HG03135 (cell line): ENCODE data around the gene CD55.
"Not testable (repeated sequence)": the region's sequence is repeated elsewhere in the genome, so short reads cannot be mapped to it uniquely, and the experiment has no call there.

Experiments
- ATAC-seq: cut with Tn5 transposase; IDR thresholded peaks from one replicate; pipeline ENCODE4 v1.9.1; 2021; ENCODE audit warnings: mild to moderate bottlenecking, moderate library complexity; ENCODE audit not compliant: unreplicated experiment

Gene CD55

DNA sequence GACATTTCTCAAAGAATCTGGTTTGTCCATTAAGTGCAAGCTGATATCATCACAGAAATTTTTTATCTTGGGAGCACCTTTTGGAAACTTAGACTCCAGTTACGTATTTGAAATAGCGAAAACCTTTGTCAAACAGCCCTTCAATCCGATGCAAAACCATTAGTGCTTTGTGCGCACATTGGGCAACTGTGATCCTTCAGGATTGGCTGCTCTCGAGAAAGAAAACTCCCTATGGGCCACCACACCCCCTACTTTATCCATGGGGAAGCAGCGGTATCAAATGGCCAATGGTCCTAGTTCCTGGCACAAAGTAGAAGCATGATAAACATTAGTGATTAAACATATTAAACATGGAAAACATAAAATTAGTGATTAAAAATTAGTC lies 16.0 kb upstream of the CD55 start:
- ATAC-seq, result no peak

DNA sequence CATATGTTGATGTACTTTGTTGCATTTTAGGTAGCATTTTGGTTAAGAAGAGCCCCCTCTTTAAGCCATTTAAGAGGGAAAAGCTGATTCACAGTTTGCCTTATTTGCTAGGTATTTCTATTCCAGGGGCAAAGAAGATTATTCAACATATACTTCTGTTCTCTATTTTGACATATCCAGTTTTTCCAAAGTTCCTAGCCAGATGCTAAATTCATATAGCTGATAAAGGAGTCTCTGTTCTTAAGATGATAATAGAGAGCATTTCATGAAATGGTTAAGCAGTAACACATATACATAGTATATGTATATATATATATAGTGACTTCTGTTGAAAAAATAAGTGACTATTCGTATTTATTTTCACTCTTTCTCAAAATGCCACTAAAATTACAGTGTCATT lies 15.5 kb upstream of the CD55 start:
- ATAC-seq, result no peak

DNA sequence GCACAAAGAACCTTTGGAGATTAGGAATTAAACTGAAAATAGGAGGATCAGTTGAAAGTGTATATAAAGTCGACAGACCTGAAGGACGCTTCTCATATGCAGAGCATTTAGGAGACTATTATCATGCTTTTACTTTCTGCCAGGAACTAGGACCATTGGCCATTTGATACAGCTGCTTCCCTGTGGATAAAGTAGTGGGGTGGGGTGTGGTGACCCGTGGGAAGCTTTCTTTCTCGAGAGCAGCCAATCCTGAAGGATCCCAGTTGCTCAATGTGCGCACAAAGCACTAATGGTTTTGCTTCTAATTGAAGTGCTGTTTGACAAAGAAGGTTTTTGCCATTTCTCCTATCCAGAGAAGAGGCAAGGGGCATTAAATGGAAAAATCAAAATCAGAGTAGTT lies 14.9 kb upstream of the CD55 start:
- ATAC-seq, result no peak

DNA sequence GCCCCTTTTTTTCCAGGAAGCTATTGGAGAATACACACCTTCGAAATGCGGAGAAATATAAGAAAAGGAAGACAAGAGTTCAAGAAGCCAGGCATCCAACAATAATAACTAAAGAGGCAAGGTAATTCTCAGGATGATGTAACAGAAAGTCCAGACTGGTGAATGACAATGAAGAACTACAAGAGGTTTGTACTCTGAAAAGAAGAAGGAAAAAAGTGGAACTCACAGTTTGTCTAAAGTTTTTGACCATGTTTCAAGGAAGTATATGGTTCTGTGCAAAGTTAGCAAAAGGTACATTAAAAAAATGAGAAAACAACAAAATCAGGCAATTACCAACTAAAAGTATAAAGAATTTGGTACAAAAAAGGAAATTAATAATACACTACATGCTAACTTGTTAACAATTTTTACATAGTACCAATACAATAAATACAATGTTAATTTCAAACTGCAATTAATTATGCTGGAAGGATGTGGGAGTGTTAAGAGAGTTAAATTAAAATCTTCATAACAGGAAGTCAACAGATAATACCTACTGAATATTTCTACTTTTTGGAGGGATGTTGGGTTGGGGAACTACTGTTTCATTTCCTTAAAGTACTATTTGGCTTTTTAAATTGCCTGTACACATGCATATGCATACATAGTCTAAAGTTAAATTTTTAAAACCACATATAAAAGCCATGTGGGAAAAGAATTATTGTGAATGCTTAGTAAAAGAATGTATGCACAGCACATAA lies 12.9 kb upstream of the CD55 start:
- ATAC-seq, result no peak

DNA sequence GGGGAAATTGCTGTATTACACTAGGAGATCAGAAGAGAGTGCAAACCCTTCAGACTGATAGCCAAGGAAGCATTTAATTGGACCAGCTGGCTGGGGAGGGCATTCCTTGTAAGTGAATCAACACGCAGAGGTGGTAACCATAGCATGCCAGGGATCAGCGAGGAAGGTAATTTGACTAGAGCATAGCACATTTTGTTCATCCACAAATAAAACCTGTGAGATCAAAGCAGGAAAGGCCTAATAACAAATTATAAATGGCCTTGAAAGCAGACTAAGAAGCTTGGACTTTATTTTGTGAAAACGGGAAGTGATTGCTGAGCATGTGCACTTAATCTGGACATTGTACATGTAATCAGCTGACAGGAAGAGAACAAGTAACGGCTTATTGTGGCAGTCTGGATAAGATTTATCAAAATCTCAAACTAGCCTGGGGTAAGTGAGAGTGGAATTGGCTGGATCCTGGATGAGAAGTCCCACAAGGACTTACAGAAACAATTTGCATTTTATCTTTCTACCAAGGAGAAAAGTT lies 11.7 kb upstream of the CD55 start:
- ATAC-seq, result no peak

DNA sequence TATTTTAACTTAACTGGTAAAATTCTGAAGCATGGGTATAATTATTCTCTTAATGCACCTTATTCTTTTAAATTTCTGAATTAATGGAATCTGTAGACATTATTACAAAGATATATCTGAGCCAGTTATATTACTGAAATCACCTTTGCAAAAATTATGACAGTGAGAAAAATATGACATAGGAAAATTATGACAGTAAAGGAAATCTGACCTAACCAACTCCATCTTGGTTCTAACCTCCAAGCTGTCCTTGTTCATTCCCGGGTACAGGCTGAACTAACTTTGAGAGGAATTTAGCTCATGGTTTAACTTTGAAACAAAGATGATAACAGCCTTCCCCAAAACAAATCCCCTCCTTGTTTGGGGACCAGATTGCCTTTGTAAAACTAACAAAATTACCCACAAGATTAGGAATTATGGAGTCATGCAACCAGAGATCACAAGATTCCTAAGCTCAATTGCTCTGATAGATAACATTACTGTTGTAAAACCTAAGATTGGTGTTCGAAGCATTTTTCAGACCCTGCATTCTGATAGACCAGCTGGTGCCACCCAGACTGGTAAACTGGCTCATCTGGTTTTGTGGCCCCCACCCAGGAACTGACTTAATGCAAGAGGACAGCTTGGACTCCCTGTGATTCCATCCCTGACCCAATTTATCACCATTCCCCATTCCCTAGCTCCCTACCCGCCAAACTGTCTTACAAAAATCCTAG lies 9.4 kb upstream of the CD55 start:
- no peak for ATAC-seq

DNA sequence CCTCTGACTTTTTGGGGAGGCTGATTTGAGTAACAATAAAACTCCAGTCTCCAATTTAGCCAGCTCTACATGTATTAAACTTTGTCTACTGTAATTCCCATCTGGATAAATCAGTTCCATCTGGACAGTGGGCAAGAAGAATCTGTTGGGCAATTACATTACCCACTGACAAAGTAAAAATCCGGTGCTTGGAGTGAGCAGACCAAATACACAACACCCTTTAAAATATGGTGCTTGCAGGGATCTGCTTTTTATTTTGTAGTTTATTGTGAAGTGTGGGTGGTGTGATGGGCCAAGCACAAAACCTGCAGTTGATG lies 8.9 kb upstream of the CD55 start:
- no peak for ATAC-seq

DNA sequence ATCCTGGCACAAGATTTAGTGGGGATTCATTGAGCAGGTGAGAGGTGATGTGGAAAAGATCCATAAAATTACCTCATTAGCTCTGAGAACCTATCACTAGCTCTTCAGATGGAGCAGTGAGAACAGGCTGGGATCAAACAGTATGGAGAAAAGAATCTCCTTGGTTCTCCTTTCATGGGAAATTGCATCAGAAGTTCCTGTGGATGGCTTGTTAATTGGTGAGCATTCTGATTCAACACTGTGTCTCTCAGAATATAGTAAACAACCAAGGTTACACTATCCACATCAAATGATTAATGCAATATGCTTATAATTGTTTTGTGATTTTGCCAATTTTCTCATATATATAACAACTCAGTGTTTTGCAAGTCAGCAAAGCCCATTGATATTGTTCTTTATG lies 8.3 kb upstream of the CD55 start:
- ATAC-seq, result no peak

DNA sequence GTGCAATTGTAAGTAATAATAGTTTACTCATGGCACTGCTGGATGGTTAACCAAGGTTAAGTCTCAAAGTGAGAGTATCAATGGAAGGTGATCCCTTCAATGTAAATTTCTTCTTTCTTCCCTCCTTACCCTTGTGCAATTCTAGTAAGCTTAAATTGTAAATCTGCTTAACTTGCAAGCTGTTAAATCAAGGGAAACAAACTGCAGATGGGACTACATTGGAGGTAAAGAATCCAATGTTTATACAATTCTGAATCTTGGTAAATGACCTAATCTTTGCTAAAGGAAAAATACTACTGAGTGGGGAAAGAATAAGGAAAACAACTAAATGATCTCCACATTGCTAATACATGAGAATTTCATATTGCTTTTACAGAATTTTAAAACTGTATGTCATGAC lies 6.7 kb upstream of the CD55 start:
- ATAC-seq, result no peak

DNA sequence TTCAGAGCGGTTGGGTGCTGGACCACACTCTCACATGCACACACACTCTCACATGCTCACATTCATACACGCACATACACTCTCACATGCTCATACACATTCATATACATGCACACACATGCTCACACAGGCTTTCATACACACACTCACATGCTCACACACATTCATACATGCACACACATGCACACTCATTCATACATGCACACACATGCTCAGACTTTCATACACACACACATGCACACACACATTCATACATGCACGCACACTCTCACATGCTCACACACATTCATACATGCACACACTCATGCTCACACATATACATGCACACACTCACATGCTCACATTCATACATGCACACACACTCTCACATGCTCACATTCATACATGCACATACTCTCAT lies 6.0 kb upstream of the CD55 start:
- ATAC-seq, result no peak

DNA sequence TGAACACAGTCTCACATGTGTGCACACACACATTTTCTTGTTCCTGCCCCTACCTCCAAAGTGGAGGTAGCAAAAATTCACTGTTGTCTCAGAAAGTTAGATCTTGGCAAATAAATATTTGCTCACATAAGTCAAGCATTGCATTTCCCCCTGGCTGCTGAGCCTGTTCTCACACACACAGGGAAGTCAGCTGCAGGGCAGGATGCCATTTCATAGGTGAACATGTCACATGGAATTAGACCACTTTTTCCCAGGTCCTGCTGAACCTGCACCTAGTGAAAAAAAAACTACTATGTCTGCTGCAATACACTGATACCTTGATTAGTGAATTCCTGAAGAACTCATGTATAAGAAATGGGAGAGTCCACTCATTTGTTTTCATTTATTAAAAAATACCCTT lies 5.3 kb upstream of the CD55 start:
- no peak for ATAC-seq

DNA sequence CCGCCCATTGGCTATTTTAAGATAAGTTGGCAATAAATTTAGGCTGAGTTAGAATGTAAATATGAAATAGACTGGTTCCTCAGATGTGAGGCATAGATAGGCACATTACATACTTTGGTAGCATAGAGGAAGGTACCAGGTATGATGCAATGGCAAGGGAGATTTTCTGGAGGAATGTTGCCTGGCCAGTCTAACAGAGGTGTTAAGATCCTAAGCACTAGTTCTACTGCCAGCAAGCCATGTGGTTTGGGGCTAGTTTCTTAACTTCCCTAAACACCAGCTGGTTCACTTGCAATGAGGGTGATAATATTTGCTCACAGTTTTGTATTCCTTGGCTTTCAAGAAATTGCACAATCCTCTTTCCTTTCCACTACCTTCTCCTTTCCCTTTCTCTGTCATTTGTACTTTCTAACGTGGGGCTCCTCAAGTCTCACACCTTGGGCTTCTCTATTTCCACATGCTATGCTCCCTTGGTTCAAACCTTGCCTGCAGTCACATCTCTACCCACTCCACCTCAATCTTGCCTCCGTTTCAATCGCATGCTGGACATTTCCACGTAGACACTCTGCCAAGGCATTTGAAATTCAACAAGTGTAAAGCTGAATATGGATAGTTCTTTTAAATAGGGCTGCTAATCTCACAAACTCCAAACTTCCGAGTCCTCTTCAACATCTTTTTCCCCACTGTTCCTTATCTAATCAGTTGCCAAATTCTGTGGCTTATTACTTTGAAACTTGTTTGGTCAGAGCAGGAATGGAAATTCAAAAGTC lies 4.7 kb upstream of the CD55 start:
- ATAC-seq, result no peak

DNA sequence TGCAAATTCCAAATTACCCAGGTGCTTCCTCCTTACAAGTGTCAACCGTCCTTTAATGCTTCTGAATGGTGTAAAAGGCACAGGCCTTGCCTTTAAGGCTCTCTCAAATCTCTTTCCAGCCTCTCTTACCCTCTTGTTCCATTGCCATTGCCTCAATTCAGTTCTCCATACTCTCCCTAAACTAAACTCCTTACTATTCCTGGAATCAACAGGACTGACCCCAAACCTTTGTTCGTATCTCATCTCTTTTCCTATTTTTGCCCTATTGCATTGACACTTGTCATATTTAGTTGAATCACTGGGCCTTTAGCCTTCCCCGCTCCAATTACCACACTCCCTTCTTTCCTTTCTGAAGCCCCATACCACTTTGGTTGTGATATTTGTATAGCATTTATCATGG lies 3.9 kb upstream of the CD55 start:
- ATAC-seq, result no peak

DNA sequence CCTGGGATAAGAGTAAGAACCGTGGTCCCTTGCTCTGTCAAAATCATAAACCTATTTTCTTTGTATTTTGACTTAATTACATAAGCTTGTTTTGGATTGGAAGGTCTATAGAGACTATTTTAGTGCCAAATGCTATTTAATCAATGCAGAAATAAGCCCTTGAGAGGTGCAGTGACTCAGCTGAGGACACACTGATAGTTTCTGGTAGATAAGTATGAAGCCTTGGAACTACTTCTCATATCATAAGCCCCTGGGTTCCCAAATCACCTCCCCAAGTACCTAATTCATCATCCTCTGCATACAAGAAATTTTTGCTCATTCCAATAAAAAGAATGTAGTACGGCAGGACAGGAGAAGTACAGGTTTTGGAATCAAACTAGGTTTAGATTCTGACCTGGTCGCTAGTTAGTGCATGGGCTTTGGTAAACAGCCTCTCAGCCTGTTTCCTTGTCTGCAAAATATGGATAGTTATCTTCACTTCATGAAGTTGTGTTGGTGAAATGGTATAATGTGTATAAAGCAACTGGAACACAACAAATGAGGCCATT lies 3.3 kb upstream of the CD55 start:
- ATAC-seq, result no peak

DNA sequence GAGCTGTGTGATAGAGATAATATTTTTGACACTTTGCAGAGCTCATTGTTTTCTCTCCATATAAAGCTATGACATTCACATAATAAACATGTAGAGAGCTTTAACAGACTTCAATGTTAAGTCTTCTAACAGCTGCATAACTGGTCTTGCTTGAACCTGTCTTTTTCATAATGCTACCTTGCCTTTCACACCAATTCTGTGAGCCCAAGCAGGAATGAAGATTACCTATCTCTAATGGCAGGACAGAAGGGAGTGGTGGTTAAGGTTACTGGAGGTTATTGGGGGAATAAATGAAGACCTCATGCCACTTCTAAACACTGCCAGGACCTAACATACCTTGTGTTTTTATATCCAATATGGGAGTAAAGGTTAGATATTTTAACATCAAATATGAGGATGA lies 2.3 kb upstream of the CD55 start:
- no peak for ATAC-seq

DNA sequence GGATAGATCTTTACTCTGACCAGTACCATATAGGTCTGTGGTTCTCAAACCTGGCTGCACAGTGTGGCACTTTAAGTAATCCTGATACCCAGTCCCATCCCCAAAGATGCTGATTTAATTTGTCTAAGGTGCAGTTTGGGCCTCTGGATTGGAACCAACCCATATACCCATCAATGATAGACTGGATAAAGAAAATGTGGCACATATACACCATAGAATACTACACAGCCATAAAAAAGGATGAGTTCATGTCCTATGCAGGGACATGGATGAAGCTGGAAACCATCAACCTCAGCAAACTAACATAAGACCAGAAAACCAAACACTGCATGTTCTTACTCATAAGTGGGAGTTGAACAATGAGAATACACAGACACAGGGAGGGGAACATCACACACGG lies 1.4 kb upstream of the CD55 start:
- ATAC-seq, result not testable (repeated sequence)

DNA sequence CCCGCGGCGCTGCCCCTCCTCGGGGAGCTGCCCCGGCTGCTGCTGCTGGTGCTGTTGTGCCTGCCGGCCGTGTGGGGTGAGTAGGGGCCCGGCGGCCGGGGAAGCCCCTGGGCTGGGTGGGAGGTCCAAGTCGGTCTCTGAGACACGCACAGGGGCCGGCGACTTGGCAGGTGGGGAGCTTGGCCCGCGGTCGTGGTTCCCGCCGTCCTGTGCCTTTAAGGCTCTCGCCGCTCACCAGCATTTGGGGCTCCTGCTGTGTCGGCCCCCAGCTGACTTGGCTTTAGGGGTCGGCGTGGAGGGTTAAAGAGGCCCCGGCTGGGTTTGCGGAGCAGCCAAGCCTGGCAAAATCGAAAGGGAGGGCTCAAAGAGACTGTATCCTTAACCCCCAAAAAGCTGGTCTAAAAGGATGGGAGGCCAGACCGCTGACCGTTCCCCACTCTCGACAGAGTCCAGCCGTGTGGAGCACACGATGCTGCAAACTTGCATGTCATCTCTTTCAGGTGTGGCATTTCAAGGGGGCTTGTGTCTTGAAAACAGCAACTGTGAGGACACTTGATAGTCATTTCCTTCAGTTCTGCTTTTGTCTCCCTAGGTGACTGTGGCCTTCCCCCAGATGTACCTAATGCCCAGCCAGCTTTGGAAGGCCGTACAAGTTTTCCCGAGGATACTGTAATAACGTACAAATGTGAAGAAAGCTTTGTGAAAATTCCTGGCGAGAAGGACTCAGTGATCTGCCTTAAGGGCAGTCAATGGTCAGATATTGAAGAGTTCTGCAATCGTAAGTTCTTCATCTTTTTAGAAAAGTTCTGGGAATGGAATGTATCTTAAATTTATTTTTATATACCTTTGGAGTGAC lies 540 bp downstream of the CD55 start:
- ATAC-seq, result peak; percentile 41

DNA sequence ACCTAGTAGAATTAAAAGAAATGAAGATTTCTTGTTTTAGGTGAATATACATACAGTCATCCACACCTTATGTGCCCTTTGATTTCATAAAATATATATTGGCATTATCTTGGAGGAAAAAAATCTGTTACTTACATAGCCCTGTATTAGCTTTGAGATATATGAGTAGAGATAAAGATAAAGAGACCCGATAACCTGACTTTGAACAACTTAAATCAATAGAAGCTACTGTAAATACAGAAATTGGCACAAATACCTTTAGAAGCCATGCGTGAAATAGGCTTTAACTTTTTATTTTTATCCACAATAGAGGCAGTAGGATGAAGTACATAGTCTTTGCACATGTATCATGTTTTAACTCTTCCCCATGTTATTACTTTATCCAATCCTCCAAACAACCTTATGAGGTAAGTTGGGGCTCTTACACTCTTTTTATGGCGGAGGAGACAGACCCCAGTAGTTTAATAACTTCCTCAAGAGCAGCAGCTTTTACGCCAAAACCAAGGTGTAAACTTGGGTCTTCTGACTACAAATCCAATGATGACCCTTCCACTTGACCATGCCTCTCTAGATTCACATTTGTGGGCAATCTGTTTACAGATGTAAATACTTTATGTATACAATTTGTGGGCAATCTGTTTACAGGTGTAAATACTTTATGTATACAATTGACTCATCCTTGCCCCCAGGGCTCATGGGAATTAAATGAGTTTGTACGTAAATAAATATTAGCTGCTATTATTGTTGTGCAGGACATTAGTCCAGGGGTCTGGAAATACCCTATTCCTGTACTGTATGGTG lies 2.1 kb downstream of the CD55 start:
- ATAC-seq, result no peak

DNA sequence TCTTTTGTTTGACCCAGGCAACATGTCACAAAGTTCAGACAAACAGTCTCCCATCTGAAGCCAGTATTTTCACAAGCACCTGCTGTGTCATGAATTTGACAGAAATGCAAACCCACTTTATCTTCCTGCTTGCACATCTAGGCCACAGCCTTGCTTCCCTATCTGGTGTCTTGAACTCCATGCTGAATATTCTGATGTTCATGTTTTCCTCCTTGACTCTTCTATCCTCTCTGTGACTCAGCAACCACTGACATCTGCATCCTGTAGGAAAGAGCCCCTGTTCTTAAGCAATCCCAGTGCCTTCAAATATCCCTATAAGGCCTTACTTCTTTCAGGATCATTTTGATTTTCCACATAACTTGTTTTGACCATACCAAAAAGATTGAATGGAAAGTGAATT lies 6.5 kb downstream of the CD55 start:
- ATAC-seq, result no peak

DNA sequence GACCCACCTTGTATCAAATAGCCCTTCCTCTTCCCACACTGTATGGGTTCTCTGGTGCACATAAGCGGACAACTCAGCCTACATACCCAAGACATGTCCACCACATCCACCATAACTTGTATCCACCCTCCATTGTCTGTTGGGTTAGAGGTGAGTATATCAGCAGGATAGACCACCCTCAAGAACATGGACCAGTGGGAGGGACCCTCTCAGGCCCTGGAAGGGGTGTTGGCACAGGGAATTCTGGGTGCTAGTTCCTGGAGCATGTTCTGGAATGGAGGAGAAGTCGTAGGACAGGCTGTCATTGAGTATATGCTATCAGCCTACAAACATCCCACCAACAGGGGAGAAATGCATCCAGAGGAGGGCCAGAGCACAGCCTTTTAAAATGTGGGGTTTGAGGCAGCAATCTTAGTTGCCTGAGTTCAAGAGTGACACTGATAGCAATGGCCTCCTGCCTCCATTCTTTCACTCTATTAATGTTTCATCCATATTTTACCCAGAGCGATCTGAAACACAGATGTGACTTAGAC lies 7.5 kb downstream of the CD55 start:
- no peak for ATAC-seq
